Upper lobe of left lung (tissue), 4 donors: Measurements from ENCODE around the gene PMIS2.

Source experiments
- EP300 ChIP-seq, 4 donors: sonication (generic); formaldehyde crosslinking; IDR thresholded peaks; one replicate each; pipeline ENCODE4 v1.5.1; 2017; ENCODE audit warnings: antibody characterized with exemption in 4 of 4, control low read depth in 2 of 4
- POLR2A ChIP-seq, 4 donors: fragments of 450-650 bp; IDR thresholded peaks; one replicate each; pipeline ENCODE4 v1.5.1; 2016 to 2017; ENCODE audit warnings: antibody characterized with exemption in 4 of 4, mild to moderate bottlenecking in 2 of 4
- POLR2AphosphoS5 ChIP-seq, 2 donors: sonication (generic); formaldehyde crosslinking; IDR thresholded peaks; one replicate each; pipeline ENCODE4 v1.5.1; 2017; ENCODE audit warnings: antibody characterized with exemption in 2 of 2
- TF ChIP-seq, protein P1 (sequence below), 6 experiments: fragments of 450-650 bp in 4 of 6; fragments of 200-600 bp in 2 of 6; sonication (generic) in 2 of 6; IDR thresholded peaks; one replicate each; pipeline ENCODE4 v1.5.1; 2016 to 2019; ENCODE audit warnings: antibody characterized with exemption in 6 of 6

DNA sequence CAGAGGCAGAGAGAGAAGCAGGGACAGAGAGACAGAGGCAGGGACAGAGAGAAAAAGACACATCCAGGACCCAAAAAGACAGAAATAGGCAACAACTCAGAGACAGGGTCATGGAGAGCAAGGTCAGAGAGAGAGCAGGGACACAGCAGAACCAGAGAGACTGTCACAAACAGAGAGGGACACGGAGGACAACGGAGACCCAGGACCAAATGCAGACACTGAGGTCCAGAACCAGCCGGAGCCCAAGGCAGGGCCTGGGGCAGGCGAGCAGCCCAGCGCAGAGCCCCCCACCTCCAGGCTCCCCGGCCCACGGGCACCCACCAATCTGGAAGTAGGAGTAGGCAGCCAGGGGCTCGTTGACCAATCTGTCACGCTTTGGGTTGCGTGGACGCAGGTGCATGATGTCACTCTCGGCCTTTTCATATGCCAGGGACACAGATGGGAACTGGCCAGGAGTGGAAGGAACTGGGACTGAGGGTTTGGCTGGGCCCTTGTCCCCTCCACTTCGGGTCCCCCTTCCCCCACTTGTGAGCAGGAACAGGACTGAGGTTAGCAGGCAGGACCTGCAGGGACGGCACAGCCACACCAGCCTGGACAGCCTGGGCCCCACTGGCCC lies 32.5 kb upstream of the PMIS2 start:
- TF ChIP-seq, protein P1, sequence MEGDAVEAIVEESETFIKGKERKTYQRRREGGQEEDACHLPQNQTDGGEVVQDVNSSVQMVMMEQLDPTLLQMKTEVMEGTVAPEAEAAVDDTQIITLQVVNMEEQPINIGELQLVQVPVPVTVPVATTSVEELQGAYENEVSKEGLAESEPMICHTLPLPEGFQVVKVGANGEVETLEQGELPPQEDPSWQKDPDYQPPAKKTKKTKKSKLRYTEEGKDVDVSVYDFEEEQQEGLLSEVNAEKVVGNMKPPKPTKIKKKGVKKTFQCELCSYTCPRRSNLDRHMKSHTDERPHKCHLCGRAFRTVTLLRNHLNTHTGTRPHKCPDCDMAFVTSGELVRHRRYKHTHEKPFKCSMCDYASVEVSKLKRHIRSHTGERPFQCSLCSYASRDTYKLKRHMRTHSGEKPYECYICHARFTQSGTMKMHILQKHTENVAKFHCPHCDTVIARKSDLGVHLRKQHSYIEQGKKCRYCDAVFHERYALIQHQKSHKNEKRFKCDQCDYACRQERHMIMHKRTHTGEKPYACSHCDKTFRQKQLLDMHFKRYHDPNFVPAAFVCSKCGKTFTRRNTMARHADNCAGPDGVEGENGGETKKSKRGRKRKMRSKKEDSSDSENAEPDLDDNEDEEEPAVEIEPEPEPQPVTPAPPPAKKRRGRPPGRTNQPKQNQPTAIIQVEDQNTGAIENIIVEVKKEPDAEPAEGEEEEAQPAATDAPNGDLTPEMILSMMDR (IDR thresholded peaks at IDR 0.05): no peak
- TF ChIP-seq POLR2AphosphoS5 (IDR thresholded peaks at IDR 0.05) (no peak), EP300 (IDR thresholded peaks at IDR 0.05) (no peak), POLR2A (IDR thresholded peaks at IDR 0.05) (no peak)
